CD4-positive, alpha-beta memory T cell (primary cell): ENCODE data around the gene RTTN. TPM values are rescaled to one million over a fixed set of nuclear protein-coding genes. Genes with fewer than 3 reads are reported as not detected.

ENCODE experiments used
- CTCF ChIA-PET: fragments of 350-600 bp; sonication (Branson Sonifier 250); formaldehyde crosslinking; loops from one replicate; lab custom pipeline; 2021; ENCODE audit warnings: inconsistent platforms; ENCODE audit not compliant: partially characterized antibody; lab: Charles Lee
- POLR2A ChIA-PET: fragments of 350-600 bp; sonication (Branson Sonifier 250); formaldehyde crosslinking; loops from one replicate; lab custom pipeline; 2021; ENCODE audit not compliant: partially characterized antibody; lab: Charles Lee
- DNase-seq, 5 donors: peaks; one replicate each; pipeline versions ENCODE4 v3.0.0 to v3.0.0-alpha.2; 2020 to 2022; ENCODE audit warnings: mixed read lengths in 1 of 5
- H3K27ac ChIP-seq: one replicate; pipeline ENCODE4 v1.7.0; 2013; ENCODE audit warnings: low read depth, low read length
- H3K27me3 ChIP-seq: 2 replicates; pipeline ENCODE4 v1.7.0; 2013; ENCODE audit warnings: mild to moderate bottlenecking, low read length, moderate library complexity; ENCODE audit not compliant: insufficient read depth
- H3K36me3 ChIP-seq: 2 replicates; pipeline ENCODE4 v1.7.0; 2013; ENCODE audit warnings: mild to moderate bottlenecking, low read length, moderate library complexity; ENCODE audit not compliant: insufficient read depth
- H3K4me1 ChIP-seq: 2 replicates; pipeline ENCODE4 v1.7.0; 2013; ENCODE audit warnings: mild to moderate bottlenecking, low read length, moderate library complexity; ENCODE audit not compliant: insufficient read depth
- H3K4me3 ChIP-seq, 2 donors: one replicate each; pipeline ENCODE4 v1.7.0; 2013; ENCODE audit warnings: low read length in 2 of 2, mild to moderate bottlenecking in 1 of 2
- H3K9me3 ChIP-seq, 2 donors: one replicate each; pipeline ENCODE4 v1.7.0; 2013; ENCODE audit warnings: low read length in 2 of 2, control low read depth in 1 of 2; ENCODE audit not compliant: control insufficient read depth in 1 of 2
- H3K27ac Mint-ChIP-seq, 7 donors: one replicate each; pipeline ENCODE4 v1.8.0; 2020 to 2021; ENCODE audit warnings: mixed read lengths in 7 of 7, mild to moderate bottlenecking in 6 of 7, inconsistent platforms in 3 of 7, moderate library complexity in 3 of 7
- H3K27me3 Mint-ChIP-seq, 2 donors: one replicate each; pipeline ENCODE4 v1.8.0; 2020 to 2021; ENCODE audit warnings: mixed read lengths in 2 of 2
- H3K36me3 Mint-ChIP-seq, 2 donors: one replicate each; pipeline ENCODE4 v1.8.0; 2020 to 2021; ENCODE audit warnings: mixed read lengths in 2 of 2, inconsistent platforms in 1 of 2, mild to moderate bottlenecking in 1 of 2
- H3K4me1 Mint-ChIP-seq, 4 donors: one replicate each; pipeline ENCODE4 v1.8.0; 2020 to 2021; ENCODE audit warnings: mixed read lengths in 4 of 4, mild to moderate bottlenecking in 1 of 4
- H3K4me3 Mint-ChIP-seq, 8 donors: one replicate each; pipeline ENCODE4 v1.8.0; 2020 to 2021; ENCODE audit warnings: mixed read lengths in 8 of 8, mild to moderate bottlenecking in 7 of 8, moderate library complexity in 6 of 8, inconsistent platforms in 3 of 8
- H3K9me3 Mint-ChIP-seq, 8 donors: one replicate each; pipeline ENCODE4 v1.8.0; 2020 to 2021; ENCODE audit warnings: mixed read lengths in 8 of 8, mild to moderate bottlenecking in 5 of 8, inconsistent platforms in 3 of 8, moderate library complexity in 1 of 8
- intact Hi-C: fragments of 100-400 bp; cut with micrococcal nuclease; formaldehyde crosslinking; loops from one replicate; pipeline ENCODE4 v1.15.1; 2023
- polyA plus RNA-seq, 2 donors: library from polyadenylated mRNA; unstranded; fragments of 300-500 nt; fragmentation: Illumina TruSeq; gene quantifications; one replicate each; pipeline ENCODE4 v1.2.3, GENCODE V29; 2021
- total RNA-seq, 2 experiments: library from RNA; stranded (reverse); gene quantifications; one replicate each; pipeline ENCODE4 v1.2.3, GENCODE V29; 2021

RTTN gene
- total and polyA plus RNA-seq, 4 experiments from 2014 or later = 2.6 to 27.1 (median 14.5) TPM

DNA sequence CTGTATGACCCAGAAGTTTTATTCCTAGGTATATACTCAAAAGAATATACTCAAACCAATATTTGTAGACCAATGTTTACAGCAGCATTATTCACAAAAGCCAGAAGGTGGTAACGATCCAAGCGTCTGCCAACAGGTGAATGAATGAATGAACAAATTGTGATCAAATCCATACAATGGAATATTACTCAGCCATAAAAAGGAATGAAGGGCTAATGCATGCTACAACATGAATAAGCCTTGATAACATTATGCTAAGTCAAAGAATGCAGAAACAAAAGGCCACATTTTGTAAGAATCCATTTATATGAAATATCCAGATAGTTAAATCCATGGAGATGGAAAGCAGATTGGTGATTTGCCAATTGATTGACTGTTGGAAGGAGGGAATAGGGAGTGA is 252.3 kb downstream of the RTTN start:
- H3K9me3 ChIP-seq = no peaks in the 10 kb centered on the region
- intact Hi-C loops = loop anchor here (10.0 kb wide), 1 partner anchor 252 kb away; the partner anchor contains the start of gene RTTN
- H3K27ac ChIP-seq = peak overlapping the region; percentile 0
- peaks cover 83% of the 10 kb centered on the region for H3K4me1 ChIP-seq
- ChIA-PET POLR2A (interaction anchor here (8.1 to 11.0 kb wide), 2 partner anchors 8 to 18 kb away, joined by 168 to 240 read pairs; partner anchors contain the start of gene CD226), CTCF (interaction anchor here (8.1 kb wide), 1 partner anchor 18 kb away, joined by 100 read pairs; no protein-coding TSS in a partner anchor)
- Mint-ChIP-seq H3K4me3 (peak overlapping the region in 7 of 8 donors; percentile 21 to 70 (median 61)), H3K9me3 (no peaks in the 10 kb centered on the region), H3K27me3 (no peaks in the 10 kb centered on the region), H3K4me1 (peaks cover 22 to 27% (median 23%) of the 10 kb centered on the region in 4 donors), H3K27ac (peak overlapping the region in 5 of 7 donors; percentile 81 to 95 (median 84)), H3K36me3 (peaks cover 7 to 8% of the 10 kb centered on the region in 2 donors)
- no peaks in the 10 kb centered on the region for H3K36me3 ChIP-seq
- no peak for DNase-seq
- no peaks in the 10 kb centered on the region for H3K27me3 ChIP-seq
- H3K4me3 ChIP-seq = no peak overlapping the region

Other genes with a start within 250 kb of the RTTN start
- gene SOCS6, start 83.4 kb upstream of the RTTN start, total RNA-seq = 1 to 10 TPM; 1.5 to 2.6 TPM
- 1 to 10 TPM in 1 of 2 donors, under 1 TPM in 1; 0.31 to 1.9 TPM for gene SOCS6, start 83.4 kb upstream of the RTTN start, polyA plus RNA-seq